Activated naive CD4-positive, alpha-beta T cell treated with anti-CD3 and anti-CD28 coated beads, Interleukin-2, amount 10 ng/mL, durations not matched to agents 7 days and 5 days (primary cell): ENCODE data around the gene BRAT1.
"Not testable (repeated sequence)": the region's sequence is repeated elsewhere in the genome, so short reads cannot be mapped to it uniquely, and the experiment has no call there.

Source experiments
- CTCF ChIA-PET: fragments of 350-600 bp; sonication (Branson Sonifier 250); formaldehyde crosslinking; loops from one replicate; lab custom pipeline; 2021; ENCODE audit warnings: antibody characterized with exemption; lab: Charles Lee
- DNase-seq: peaks from one replicate; pipeline ENCODE4 v3.0.0-alpha.2; 2020
- H3K27ac Mint-ChIP-seq: one replicate; pipeline ENCODE4 v1.8.0; 2021; ENCODE audit warnings: mild to moderate bottlenecking, moderate library complexity, mixed read lengths
- H3K27me3 Mint-ChIP-seq: one replicate; pipeline ENCODE4 v1.8.0; 2021; ENCODE audit warnings: mild to moderate bottlenecking, mixed read lengths
- H3K36me3 Mint-ChIP-seq: one replicate; pipeline ENCODE4 v1.8.0; 2021; ENCODE audit warnings: mixed read lengths
- H3K4me1 Mint-ChIP-seq: one replicate; pipeline ENCODE4 v1.8.0; 2021; ENCODE audit warnings: mixed read lengths
- H3K4me3 Mint-ChIP-seq: one replicate; pipeline ENCODE4 v1.8.0; 2021; ENCODE audit warnings: mild to moderate bottlenecking, moderate library complexity, mixed read lengths
- H3K9me3 Mint-ChIP-seq: one replicate; pipeline ENCODE4 v1.8.0; 2021; ENCODE audit warnings: mixed read lengths

BRAT1 gene

DNA sequence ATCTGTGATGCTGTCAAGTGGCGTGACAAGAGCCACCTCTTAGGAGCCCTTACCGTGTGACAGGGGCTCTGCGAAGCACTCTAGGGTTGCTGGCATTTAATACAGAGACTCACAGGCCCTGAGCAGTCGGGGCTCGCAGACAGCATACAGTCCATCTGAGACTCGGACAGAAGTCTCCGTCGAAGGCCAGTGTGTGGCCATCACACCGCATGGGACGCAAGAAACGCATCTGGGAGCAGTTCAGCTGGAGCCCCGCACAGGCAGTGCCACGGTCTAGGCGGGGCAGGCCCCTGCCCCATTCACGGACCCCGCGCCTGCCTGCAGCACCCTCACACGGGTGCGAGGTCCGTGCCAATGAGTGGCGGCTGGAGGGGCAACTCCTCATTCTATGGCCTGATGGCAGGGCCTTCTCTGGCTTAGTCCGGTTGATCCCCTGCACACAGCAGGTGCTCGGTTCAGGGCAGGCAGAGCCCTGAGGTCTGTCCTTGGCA is 37.1 kb upstream of the BRAT1 start:
- H3K27me3 Mint-ChIP-seq: no peaks in the 10 kb centered on the region

DNA sequence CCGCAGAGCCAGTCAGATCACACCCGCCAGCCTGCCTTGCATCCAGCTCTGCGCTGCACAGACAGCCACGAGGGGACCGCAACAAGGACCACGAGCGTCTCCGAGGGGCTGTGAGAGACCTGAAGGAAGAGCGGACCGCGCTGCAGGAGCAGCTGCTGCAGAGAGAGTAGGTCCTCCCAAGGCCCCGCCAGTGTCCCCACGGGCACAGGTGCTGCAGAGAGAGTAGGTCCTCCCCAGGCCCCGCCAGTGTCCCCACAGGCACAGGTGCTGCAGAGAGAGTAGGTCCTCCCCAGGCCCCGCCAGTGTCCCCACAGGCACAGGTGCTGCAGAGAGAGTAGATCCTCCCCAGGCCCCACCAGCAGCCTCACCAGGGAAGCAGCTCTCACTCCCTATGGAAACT is 34.6 kb upstream of the BRAT1 start:
- H3K4me3 Mint-ChIP-seq, H3K4me1 Mint-ChIP-seq, H3K27ac Mint-ChIP-seq, H3K36me3 Mint-ChIP-seq, H3K27me3 Mint-ChIP-seq, H3K9me3 Mint-ChIP-seq, CTCF ChIA-PET, DNase-seq: not testable (repeated sequence)

More for the DNA sequence above, 37.1 kb upstream of the BRAT1 start:
- no peaks in the 10 kb centered on the region for H3K4me1 Mint-ChIP-seq
- CTCF ChIA-PET: no interaction called here
- no peaks in the 10 kb centered on the region for H3K9me3 Mint-ChIP-seq
- H3K27ac Mint-ChIP-seq: no peak overlapping the region
- no peak for DNase-seq
- peaks cover 4% of the 10 kb centered on the region for H3K36me3 Mint-ChIP-seq
- H3K4me3 Mint-ChIP-seq: no peak overlapping the region

DNA sequence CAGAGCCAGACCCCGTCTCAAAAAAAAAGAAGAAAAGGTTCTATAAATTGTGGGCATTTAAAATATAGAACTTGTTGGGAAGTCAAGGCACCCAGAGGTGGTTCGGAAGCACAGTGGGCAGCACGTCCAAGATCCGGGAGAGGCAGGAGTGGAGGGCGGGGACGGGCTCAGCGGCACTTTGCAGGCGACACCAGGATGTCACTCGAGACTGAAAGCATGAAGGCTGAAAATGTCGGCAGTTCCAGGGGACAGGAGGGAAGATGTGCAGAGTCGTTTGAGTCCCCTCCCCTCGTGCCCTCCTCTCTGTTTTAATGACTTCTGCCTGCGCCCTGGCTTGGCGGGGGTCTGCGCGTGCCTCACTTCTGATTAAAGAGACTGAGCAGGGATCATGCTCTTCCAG is 34.0 kb upstream of the BRAT1 start:
- Mint-ChIP-seq H3K27me3 (no peaks in the 10 kb centered on the region), H3K9me3 (no peaks in the 10 kb centered on the region), H3K27ac (no peak overlapping the region), H3K4me1 (no peaks in the 10 kb centered on the region), H3K4me3 (no peak overlapping the region), H3K36me3 (peaks cover 2% of the 10 kb centered on the region)
- DNase-seq: no peak
- CTCF ChIA-PET: no interaction called here

DNA sequence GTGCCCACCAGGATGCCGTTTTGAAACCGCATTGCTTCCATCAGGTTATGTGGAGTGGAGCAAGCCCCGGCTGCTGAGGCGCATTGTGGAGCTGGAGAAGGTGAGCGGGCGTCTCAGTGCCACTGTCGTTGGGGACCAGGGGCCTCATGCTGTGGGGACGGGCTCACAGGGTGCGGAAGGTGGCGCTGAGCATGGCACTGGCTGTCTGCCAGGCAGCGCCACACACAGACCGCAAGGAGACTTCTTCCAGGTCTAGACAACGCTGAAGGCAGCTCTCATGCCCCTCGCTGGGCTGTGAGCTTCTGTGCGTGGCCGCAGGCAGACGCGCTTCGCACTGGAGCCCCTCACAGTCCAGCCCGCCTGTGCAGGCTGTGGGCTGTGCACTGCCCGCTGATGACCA is 32.5 kb upstream of the BRAT1 start:
- Mint-ChIP-seq H3K4me1 (no peaks in the 10 kb centered on the region), H3K27ac (no peak overlapping the region), H3K4me3 (no peak overlapping the region), H3K36me3 (peaks cover 2% of the 10 kb centered on the region), H3K9me3 (no peaks in the 10 kb centered on the region), H3K27me3 (no peaks in the 10 kb centered on the region)
- CTCF ChIA-PET: no interaction called here
- DNase-seq: no peak

DNA sequence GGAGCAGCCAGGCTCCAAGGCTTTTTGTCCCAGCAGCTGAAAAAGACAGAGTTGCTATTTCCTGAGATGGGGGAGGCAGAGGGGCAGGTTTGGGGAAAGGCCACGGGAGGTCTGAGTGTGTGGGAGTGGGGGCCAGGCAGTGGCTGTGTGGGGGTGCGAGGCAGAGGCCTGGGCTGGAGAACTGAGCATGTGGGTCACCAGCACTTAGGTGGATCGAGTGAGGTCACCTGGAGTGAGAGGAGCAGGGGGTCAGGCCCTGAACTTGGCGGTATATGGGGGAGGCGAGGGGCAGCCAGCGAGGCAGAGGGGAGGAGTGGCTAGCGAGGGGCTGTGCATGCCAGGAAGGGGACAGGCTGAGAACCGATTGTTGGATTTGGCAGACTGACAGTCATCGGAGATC is 31.8 kb upstream of the BRAT1 start:
- no peak overlapping the region for H3K27ac Mint-ChIP-seq
- no peaks in the 10 kb centered on the region for H3K9me3 Mint-ChIP-seq
- no peak for DNase-seq
- H3K36me3 Mint-ChIP-seq: peaks cover 2% of the 10 kb centered on the region
- CTCF ChIA-PET: no interaction called here
- no peaks in the 10 kb centered on the region for H3K4me1 Mint-ChIP-seq
- no peaks in the 10 kb centered on the region for H3K27me3 Mint-ChIP-seq
- no peak overlapping the region for H3K4me3 Mint-ChIP-seq

DNA sequence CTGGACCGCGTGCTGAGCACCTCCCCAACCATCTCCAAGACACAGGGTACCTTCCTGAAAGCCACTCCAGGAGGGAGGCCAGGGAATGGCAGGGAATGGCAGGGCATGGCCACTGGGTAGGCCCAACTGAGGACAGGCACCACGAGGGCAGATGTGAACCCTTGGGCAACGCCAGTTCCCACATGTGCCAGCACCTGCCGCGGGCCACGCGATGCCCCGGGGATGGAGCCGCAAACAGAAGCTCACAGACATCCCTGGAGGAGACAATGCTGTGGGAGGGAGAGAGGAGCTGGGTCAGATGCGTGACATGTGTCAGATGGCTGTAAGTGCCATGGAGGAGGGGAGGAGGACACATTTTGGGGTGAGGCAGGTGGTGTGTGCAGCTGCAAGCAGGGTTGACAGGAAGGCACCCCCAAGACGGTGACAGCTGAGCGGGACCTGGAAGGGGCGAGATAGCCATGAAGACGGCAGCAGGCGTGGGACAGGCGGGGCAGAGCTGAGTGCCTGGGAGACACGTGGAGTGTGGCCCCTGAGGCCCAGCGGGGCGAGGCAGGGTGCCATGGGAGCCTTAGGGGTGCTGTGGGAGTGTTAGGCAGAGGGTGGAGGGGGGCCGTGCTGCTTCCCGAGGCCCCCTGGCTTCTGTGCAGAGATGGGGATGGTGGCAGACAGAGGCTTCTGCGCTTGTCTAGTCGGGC is 31.1 kb upstream of the BRAT1 start:
- H3K4me3 Mint-ChIP-seq: no peak overlapping the region
- H3K27me3 Mint-ChIP-seq: no peaks in the 10 kb centered on the region
- no peak for DNase-seq
- H3K27ac Mint-ChIP-seq: no peak overlapping the region
- peaks cover 2% of the 10 kb centered on the region for H3K36me3 Mint-ChIP-seq
- no peaks in the 10 kb centered on the region for H3K4me1 Mint-ChIP-seq
- CTCF ChIA-PET: no interaction called here
- no peaks in the 10 kb centered on the region for H3K9me3 Mint-ChIP-seq

DNA sequence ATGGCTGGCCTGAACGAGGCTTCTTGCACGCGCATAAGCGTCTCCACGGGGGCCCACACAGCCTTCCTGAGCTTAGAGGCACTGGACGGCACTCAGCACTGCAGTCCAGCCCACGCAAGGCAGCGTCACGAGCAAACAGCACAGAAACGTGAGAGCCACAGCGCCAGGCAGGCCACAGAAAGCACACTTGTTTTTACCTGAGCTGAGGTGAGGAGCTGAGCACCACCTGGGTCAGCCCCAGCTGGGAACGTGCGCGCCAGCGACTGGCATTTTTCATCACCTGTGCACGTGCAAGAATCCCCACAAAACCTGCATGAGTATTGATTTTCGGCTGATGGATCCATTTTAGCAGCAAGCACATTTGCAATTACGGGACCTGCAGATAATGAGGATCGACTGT is 30.1 kb upstream of the BRAT1 start:
- H3K27ac Mint-ChIP-seq: no peak overlapping the region
- CTCF ChIA-PET: interaction anchor here (1.2 kb wide), 1 partner anchor 24 kb away, joined by 3 read pairs; no protein-coding TSS in a partner anchor
- no peak overlapping the region for H3K4me3 Mint-ChIP-seq
- H3K9me3 Mint-ChIP-seq: no peaks in the 10 kb centered on the region
- H3K36me3 Mint-ChIP-seq: peaks cover 2% of the 10 kb centered on the region
- H3K27me3 Mint-ChIP-seq: no peaks in the 10 kb centered on the region
- no peaks in the 10 kb centered on the region for H3K4me1 Mint-ChIP-seq
- no peak for DNase-seq

DNA sequence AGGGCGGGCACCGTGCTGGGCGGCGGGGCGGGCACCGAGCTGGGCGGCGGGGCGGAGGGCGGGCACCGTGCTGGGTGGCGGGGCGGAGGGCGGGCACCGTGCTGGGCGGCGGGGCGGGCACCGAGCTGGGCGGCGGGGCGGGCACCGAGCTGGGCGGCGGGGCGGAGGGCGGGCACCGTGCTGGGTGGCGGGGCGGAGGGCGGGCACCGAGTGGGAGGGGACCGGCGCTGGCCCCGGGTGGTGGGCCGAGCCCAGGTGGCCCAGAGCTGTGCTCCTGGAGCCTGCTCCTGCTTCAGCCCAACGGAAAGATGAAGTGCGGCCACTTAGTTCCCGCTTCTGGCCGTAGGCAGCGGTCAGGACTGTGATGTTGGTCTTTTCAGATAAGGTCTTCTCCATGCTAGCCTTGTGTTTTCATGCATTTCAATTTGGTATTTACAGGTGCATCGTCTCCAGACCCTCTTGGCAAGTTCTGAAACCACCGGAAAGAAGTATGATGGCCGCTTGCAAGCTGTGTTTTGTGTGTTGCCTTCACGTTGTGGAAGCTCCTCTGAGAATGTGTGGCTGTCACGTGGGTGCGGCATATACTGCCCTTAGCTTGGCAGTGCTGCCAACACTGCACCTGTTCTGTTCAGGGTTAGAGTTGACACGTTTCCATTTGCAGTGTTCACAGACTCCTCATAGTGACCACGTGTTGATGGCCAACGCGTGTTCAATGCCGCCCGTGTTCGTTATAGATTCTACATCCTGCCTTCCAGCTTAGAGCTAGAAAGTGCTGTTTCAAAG is 28.7 kb upstream of the BRAT1 start:
- Mint-ChIP-seq H3K4me3 (no peak overlapping the region), H3K9me3 (no peaks in the 10 kb centered on the region), H3K4me1 (no peaks in the 10 kb centered on the region), H3K27me3 (no peaks in the 10 kb centered on the region), H3K27ac (no peak overlapping the region), H3K36me3 (peaks cover under 1% of the 10 kb centered on the region)
- DNase-seq: no peak
- CTCF ChIA-PET: interaction anchor here (1.2 kb wide), 1 partner anchor 25 kb away, joined by 3 read pairs; no protein-coding TSS in a partner anchor

DNA sequence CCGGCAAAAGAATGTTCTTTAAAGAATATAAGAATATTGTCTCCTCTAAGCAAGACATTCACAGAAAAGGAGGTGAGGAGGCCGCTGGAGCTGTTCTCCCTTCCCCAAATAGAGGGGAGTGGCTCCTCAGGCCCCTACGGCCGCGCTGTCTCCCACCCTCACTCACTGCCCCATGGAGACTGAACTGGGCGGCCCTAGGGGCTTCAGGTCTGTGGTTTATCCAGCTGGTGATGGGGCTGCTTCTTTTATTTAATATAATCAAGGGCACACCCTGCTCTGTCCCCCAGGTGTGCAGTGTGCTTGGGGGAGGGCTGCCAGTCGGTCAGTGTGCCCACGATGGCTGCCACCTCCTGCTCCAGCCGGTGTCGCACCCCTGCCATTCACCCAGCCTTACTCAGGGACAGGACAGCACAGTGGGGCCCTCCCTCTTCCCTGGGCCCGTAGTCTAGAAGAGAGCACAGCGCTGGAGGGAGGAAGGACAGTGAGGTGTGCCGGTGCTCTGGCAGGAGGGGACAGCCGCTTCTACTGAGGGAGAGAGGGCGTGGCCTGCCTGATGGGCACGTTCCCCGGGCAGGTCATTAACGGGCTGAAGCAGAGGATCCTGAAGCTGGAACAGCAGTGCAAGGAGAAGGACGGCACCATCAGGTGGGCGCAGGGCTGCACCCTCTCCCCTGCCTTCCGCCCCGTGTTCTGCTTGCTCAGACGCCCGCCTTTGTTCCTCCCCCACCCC is 26.8 kb upstream of the BRAT1 start:
- no peak overlapping the region for H3K4me3 Mint-ChIP-seq
- no peaks in the 10 kb centered on the region for H3K9me3 Mint-ChIP-seq
- CTCF ChIA-PET: no interaction called here
- peaks cover 4% of the 10 kb centered on the region for H3K36me3 Mint-ChIP-seq
- no peaks in the 10 kb centered on the region for H3K27me3 Mint-ChIP-seq
- DNase-seq: no peak
- H3K27ac Mint-ChIP-seq: no peak overlapping the region
- no peaks in the 10 kb centered on the region for H3K4me1 Mint-ChIP-seq

DNA sequence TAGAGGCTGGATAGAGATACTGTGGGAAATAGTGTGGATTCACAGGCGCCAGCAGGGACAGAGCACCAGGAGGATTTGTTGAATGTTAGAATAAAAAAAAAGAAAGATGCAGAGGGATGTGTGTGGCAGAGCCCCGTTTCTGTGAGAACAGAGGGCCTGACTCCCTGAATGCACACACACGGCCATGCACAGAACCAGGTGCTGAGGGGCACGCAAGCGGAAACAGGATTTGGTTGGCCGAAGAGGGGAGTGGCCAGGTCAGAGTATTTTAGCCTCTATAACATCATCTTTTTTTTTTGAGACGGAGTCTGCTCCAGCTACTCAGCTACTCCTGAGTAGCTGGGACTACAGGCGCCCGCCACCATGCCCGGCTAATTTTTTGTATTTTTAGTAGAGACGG is 25.3 kb upstream of the BRAT1 start:
- Mint-ChIP-seq H3K4me3 (no peak overlapping the region), H3K9me3 (no peaks in the 10 kb centered on the region), H3K27me3 (no peaks in the 10 kb centered on the region), H3K4me1 (peaks cover 4% of the 10 kb centered on the region), H3K27ac (no peak overlapping the region), H3K36me3 (peaks cover 12% of the 10 kb centered on the region)
- CTCF ChIA-PET: interaction anchor here (0.6 to 0.8 kb wide), 2 partner anchors 21 to 32 kb away, joined by 3 read pairs; no protein-coding TSS in a partner anchor
- DNase-seq: no peak

DNA sequence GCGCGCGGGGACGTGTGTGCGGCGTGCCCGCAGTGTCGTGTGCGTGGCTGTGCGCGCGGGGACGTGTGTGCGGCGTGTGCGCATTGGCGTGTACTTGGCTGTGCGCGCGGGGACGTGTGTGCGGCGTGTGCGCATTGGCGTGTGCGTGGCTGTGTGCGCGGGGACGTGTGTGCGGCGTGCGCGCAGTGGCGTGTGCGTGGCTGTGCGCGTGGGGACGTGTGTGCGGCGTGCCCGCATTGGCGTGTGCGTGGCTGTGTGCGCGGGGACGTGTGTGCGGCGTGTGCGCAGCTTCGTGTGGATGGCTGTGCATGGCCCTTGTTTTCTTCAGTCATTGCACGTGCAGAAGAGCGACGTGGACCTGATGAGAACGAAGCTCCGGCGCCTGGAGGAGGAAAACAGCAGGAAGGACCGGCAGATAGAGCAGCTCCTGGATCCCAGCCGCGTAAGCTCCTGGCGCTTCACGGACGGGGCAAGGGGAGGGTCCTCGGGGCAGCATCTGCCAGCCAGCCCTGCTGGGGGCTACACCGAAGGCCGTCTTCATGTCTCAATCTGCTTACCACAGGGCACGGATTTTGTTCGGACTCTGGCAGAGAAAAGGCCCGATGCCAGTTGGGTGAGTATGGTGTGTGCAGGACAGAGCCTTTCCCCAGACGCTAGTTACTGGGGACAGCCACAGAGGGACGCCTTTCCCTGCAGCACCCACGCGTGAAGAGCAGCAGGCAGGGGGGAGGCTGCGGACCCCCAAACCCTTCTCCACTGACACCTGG is 22.8 kb upstream of the BRAT1 start:
- H3K27ac Mint-ChIP-seq: no peak overlapping the region
- peaks cover 17% of the 10 kb centered on the region for H3K4me1 Mint-ChIP-seq
- CTCF ChIA-PET: no interaction called here
- no peak overlapping the region for H3K4me3 Mint-ChIP-seq
- H3K9me3 Mint-ChIP-seq: no peaks in the 10 kb centered on the region
- DNase-seq: no peak
- H3K27me3 Mint-ChIP-seq: no peaks in the 10 kb centered on the region
- peaks cover 12% of the 10 kb centered on the region for H3K36me3 Mint-ChIP-seq

DNA sequence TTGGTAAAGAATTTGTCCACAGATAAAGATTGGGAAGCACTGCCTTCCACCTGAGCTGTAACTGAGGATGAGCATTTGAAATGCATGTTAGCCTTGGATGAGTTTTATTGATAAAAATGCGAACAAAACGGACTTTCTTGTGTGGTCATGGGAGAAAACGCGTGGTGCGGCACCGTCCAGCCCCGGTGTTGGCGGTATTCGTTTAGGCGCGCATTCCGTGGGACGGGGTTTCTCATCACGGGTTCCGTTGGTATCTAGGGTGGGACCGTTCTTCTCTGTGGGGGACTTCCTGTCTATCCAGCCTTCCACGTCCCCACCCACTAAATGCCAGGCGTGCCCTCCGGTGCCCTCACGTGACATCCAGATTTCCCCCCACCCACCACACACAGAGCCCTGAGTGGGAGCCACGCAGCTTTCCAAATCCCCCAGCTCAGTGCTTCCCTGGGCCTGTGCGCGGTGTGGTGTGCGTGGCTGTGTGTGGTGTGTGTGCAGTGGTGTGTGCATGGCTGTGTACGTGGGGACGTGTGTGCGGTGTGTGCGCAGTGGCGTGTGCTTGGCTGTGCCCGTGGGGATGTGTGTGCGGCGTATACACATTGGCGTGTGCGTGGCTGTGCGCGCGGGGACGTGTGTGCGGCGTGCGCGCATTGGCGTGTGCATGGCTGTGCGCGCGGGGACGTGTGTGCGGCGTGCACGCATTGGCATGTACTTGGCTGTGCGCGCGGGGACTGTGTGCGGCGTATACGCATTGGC is 21.6 kb upstream of the BRAT1 start:
- Mint-ChIP-seq H3K36me3 (peaks cover 12% of the 10 kb centered on the region), H3K27me3 (no peaks in the 10 kb centered on the region), H3K4me1 (peaks cover 17% of the 10 kb centered on the region), H3K27ac (no peak overlapping the region), H3K9me3 (no peaks in the 10 kb centered on the region), H3K4me3 (no peak overlapping the region)
- CTCF ChIA-PET: interaction anchor here (1.5 kb wide), 1 partner anchor 10 kb away, joined by 4 read pairs; no protein-coding TSS in a partner anchor
- no peak for DNase-seq

DNA sequence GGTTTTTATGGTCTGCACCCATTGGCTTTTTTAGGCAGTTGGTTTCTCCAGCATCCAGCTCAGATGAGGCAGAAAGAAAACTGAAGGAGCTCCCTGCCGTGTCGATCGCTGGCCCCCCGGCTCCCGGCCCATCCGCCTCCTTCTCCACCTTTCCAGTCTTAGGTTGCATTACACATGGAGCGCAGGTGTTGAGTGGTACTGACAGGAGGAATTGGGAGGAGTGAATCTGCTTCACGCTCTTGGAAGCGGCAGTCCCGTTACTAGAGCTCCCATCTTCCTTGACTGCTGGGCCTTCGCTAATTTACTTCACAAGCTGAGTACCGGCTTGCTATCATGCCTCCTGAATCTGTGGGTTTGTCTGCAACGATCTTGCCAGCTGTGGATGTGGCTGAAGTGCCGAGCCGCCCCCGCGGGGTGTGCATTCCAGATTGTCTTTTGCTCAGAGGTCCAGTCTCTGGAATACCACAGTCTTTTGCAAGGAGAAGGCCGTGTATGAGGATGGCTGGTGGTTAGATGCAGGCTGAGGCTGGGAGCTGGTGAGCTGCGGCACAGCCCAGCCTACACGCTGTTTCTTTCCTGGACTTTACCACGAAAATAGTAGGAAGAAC is 20.5 kb upstream of the BRAT1 start:
- no peaks in the 10 kb centered on the region for H3K9me3 Mint-ChIP-seq
- no peak for DNase-seq
- CTCF ChIA-PET: interaction anchor here (1.1 to 1.5 kb wide), 2 partner anchors 9 to 143 kb away, joined by 3 to 4 read pairs; no protein-coding TSS in a partner anchor
- no peak overlapping the region for H3K27ac Mint-ChIP-seq
- H3K4me1 Mint-ChIP-seq: peaks cover 17% of the 10 kb centered on the region
- H3K36me3 Mint-ChIP-seq: peaks cover 12% of the 10 kb centered on the region
- H3K27me3 Mint-ChIP-seq: no peaks in the 10 kb centered on the region
- H3K4me3 Mint-ChIP-seq: no peak overlapping the region
